NOMO-1 (cell line): ENCODE measurements around the gene EIF2S3.
"Not testable (repeated sequence)": the region's sequence is repeated elsewhere in the genome, so short reads cannot be mapped to it uniquely, and the experiment has no call there.

Source experiments
- DNase-seq, 2 experiments: peaks; one replicate each; lab custom pipeline; 2025; ENCODE audit not compliant: unreplicated experiment in 2 of 2; lab: John Stamatoyannopoulos, UW

EIF2S3 gene

DNA sequence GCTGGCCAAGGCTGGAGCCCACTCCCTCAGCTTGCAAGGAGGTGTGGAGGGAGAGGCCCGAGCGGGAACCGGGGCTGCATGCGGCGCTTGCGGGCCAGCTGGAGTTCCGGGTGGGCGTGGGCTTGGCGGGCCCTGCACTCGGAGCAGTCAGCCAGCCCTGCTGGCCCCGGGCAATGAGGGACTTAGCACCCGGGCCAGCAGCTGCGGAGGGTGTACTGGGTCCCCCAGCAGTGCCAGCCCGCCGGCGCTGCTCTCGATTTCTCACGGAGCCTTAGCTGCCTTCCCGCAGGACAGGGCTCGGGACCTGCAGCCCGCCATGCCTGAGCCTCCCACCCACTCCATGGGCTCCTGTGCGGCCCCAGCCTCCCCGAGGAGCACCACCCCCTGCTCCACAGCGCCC, 5.1 kb upstream of the EIF2S3 start:
- DNase-seq, result not testable (repeated sequence)

DNA sequence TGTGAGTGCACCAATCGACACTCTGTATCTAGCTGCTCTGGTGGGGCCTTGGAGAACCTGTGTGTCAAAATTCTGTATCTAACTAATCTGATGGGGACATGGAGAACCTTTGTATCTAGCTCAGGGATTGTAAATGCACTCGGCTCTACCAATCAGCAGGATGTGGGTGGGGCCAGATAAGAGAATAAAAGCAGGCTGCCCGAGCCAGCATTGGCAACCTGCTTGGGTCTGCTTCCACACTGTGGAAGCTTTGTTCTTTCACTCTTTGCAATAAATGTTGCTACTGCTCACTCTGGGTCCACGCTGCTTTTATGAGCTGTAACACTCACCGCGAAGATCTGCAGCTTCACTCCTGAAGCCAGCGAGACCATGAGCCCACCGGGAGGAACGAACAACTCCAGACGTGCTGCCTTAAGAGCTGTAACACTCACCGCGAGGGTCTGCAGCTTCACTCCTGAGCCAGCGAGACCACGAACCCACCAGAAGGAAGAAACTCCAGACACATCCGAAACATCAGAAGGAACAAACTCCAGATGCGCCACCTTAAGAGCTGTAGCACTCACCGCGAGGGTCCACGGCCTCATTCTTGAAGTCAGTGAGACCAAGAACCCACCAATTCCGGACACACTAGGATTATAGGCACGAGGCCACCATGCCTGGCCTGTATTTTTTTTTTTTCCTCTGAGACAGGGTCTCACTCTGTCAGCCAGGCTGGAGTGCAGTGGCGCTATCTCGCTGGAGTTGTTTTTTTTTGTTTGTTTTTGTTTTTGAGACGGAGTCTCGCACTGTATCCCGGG, 4.0 kb upstream of the EIF2S3 start:
- DNase-seq, result not testable (repeated sequence)

DNA sequence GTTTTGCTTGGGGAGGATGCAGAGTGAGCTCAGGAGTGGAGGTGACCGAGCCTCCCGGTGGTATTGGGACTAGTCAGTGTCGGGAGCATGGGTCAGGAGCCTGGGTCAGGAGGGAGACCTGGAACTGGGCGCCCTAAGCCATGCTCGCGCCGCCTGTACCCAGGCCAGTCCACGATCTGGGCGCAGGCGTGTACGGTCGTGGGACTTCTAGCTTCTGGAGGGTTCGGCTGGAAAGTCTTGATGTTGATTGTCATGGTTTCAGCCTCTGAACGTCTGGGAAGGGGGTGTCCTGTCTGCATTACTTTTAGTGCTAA, 244 bp downstream of the EIF2S3 start:
- DNase-seq, result no peak

DNA sequence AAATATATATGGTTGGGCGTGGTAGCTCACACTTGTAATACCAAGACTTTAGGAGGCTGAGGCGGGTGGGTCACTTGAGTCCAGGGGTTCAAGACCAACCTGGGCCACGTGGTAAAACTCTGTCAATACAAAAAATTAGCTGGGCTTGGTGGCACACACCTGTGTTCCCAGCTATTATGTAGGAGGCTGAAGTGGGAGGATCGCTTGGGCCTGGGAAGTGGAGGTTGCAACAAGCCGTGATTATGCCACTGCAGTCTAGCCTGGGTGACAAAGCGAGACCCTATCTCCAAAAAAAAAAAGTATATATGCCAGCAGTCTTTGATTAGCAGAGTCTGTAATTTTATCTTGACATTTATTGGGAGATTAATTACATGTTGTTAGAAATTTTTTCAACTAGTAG, 8.7 kb downstream of the EIF2S3 start:
- no peak for DNase-seq

DNA sequence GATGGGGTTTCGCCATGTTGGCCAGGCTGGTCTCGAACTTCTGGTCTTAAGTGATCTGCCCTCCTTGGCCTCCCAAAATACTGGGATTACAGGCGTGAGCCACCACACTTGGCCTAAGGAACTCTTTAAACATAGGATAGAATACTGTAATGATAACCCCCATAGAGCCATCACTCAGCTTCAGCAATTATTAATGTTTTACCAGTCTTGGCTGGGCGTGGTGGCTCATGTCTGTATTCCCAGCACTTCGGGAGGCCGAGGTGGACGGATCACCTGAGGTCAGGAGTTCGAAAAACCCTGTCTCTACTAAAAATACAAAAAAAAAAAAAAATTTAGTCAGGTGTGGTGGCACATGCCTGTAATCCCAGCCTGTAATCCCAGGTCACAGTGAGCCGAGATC, 15.1 kb downstream of the EIF2S3 start:
- no peak for DNase-seq

DNA sequence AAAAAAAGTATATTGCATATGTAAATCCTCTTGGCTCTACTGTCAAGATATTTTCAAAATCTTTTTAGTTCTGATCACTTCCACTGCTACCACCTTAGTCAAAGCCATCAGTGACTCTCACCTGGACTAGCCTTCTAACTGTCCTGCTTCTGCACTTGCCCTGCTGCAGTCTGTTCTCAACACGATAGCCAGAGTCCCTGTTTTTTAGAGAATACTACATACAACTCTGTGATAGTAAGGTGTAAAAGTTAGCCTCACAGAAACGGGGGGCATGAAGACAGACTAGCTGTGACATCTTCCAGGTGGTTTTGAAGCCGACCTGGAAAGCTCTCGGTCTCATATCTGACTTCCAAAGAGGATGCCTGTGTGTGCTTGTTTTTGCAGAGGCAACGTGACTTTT, 24.7 kb downstream of the EIF2S3 start:
- DNase-seq, result no peak

DNA sequence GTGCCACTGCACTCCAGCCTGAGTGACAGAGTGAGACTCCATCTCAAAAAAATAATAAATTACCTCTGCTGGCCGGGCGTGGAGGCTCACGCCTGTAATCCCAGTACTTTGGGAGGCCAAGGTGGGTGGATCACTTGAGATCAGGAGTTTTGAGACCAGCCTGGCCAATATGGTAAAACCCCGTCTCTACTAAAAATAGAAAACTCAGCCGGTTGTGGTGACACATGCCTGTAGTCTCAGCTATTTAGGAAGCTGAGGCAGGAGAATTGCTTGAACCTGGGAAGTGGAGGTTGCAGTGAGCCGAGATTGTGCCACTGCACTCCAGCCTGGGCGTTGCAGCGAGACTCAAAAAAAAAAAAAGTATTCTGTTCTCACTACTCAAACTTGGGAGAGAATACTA, 25.5 kb downstream of the EIF2S3 start:
- not testable (repeated sequence) for DNase-seq

DNA sequence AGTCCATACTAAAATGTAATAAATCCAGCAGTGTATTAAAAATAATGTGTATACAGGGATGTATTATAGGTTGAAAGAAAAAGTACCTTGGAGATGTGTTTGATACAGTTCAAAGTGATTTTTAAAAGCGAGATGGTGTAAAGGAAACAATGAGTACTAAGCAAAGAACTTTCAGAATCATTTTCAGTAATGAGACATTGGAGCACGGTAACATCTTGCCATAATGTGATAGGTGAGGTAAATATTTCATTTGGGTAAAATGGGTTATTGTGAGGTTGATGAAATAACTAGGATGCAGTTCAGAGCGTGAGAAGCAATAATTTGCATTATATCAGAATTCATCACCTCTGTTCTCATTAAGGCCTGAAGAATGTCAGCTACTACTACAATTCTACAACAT, 25.9 kb downstream of the EIF2S3 start:
- DNase-seq, result no peak

DNA sequence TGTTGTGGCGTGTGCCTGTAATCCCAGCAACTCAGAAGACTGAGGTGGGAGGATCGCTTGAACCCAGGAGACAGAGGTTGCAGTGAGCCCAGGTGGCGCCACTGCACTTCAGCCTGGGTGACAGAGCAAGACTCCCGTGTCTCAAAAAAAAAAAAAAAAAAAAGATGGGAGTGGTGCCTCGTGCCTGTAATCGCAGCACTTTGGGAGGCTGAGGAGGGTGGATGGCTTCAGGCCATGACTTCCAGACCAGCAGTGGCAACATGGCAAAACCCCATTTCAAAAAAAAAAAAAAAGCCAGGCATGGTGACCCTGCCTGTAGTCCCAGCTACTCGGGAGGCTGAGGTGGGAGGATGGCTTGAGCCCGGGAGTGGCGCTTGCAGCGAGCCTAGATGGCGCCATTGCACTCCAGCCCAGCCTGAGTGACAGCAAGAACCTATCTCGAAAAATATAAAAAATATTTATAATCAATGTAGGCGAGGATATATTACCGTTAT, 27.0 kb downstream of the EIF2S3 start:
- peak; percentile 29 to 39 for DNase-seq

DNA sequence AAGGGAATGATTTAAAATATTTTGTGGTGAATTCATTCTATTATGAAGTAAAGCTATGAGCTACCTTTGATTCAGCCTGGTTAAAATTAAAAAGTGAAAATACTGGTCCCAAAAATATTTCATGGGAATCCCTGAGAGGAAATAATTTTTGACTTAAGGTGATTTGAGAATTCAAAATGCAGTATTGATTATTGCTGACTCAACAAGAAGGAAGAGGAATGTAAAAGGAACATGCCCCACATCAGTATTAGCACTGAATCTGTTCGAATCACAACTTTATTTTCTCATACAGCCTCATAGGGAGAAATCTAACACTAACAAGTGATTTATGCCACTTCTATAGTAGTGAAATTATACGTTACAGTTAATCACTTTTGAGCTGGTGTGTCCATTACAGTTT, 27.7 kb downstream of the EIF2S3 start:
- DNase-seq, result no peak

DNA sequence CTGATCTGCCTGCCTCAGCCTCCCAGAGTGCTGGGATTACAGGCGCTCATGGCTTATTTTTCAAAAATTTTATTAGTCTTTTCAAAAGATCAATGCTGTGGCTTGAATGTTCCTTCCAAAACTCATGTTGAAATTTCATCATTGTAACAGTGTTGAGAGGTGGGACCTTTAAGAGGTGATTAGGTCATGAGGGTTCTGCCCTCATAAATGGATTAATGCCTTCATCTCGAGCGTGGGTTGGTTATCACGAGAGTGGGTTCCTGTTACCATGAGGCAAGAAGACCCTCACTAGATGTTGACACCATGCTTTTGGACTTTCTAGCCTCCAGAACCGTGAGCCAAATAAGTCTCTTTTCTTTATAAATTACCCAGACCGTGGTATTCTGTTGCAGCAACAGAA, 30.3 kb downstream of the EIF2S3 start:
- DNase-seq, result no peak

DNA sequence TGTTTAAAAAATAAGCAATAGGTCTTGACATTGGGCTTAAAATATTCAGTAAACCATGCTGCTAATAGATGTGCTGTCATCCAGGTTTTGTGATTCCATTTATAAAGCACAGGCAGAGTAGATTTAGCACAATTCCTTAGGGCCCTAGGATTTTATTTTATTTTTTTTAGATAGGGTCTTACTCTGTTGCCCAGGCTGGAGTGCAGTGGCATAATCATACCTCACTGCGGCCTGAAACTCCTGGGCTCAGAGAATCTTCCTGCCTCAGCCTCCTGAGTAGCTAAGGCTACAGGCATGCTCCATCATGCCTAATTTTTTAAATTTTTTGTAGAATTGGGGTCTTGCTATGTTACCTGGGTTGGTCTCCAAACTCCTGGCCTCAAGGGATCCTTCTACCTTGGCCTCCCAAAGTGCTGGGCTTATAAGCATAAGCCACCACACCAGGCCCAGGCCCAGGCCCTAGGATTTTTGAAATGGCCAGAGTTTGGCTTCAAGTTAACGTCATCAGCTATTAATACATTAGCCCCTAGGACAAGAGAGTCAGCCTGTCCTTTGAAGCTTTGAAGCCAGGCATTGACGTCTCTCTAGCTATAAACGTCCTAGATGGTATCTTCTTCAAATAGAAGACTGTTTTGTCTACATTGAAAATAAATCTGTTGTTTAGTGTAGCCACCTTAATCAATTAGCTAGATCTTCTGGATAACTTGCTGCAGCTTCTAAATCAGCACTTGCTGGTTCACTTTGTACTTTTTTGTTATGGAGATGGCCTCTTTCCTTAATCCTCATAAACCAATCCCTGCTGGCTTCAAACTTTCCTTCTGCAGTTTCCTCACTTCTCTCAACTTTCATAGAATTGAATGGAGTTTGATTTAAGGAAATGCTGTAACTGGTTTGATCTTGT, 35.8 kb downstream of the EIF2S3 start:
- no peak for DNase-seq

DNA sequence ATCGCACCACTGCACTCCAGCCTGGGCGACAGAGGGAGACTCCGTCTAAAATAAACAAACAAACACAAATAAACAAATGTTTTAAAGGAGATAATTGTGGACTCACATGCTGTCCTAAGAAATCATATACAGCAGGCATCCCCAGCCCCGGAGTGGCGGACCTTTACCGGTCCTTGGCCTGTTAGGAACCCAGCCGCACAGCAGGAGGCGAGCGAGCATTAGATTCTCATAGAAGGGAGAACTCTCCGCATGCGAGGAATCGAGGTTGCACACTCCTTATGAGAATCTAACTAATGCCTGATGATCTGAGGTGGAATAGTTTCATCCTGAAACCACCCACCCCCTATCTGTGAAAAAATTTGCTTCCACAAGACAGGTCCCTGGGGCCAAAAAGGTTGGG, 39.0 kb downstream of the EIF2S3 start:
- DNase-seq, result no peak

DNA sequence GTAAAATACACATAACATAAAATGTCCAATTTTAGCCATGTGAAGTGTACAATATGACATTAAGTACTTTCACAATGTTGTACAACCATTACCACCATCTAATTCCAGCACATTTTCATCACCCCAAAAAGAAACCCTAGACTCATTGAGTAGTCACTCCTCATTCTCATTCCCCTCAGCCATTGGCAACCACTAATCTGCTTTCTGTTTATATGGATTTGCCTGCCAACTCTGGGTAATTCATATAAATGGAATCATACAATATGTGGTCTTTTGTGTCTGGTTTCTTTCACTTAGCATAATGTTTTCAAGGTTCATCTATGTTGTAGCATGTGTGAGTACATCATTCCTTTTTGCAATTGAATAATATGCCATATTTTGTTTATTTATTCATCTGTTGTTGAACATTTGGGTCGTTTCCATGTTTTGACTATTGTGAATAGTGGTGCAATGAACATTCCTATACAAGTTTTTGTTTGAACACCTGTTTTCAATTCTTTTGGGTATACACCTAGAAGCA, 43.0 kb downstream of the EIF2S3 start:
- DNase-seq, result no peak

DNA sequence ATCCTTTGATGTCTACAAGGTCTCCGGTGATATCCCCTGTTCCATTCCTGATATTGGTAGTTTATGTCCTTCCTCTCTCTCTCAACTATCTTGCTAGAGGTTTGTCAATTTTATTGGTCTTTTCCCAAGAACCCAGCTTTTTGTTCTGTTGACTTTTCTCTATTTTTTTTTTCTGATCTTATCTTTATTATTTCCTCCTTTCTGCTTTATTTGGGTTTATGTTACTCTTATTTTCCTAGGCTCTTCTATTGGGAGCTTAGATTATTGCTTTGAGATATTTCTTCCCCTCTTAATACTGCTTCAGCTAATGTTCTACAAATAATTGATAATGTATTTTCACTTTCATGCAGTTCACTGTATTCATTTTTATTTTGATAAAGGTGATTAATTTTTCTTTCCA, 44.2 kb downstream of the EIF2S3 start:
- DNase-seq, result no peak

DNA sequence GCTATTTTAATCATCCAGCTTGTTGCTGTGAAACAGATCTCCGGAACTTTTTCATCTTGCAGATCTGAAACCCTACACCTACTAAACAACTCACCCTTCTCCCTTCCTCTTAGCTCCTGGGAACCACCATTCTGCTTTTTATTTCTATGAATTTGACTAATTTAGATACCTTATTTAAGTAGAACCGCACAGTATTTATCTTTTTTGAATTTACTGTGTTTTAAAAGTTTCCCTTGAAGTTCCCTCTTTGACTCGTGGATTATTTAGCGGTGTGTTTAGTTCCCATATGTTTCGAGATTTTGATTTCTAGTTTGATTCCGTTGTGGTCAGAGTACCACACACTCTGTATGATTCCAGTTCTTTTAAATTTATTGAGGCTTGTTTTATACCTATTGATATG, 44.6 kb downstream of the EIF2S3 start:
- no peak for DNase-seq

DNA sequence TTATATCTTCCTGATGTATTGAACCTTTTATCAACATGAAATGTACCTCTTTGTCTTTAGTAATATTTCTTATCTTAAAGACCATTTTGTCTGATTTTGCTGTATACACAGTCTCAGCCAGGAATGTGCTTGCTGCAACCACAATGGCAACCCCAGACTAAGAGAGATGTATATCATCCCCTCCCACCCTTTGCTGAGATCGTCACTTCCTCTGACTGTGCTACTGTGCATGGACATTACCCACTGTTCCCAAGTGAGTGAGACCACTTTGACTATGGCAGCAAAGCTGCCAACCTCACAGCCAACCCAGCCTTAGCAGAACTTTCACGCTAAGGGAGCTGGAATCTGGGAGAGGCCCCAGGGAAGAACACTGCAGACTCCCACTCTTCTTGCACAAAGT, 46.0 kb downstream of the EIF2S3 start:
- DNase-seq, result no peak

DNA sequence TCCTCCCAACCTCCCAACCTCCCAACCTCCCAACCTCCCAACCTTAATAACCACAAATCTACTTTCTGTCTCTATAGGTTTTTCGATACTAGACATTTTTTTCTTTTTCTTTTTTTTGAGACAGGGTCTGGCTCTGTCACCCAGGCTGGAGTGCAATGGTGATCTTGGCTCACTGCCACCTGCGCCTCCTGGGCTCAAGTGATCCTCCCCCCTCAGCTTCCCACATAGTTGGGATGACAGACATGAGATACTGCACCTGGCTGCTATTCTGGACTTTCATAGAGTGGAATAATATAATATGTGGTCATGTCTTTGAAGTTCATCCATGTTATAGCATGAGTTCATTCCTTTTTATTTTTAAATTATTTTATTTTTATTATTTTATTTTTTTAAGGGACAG, 55.3 kb downstream of the EIF2S3 start:
- DNase-seq, result no peak

DNA sequence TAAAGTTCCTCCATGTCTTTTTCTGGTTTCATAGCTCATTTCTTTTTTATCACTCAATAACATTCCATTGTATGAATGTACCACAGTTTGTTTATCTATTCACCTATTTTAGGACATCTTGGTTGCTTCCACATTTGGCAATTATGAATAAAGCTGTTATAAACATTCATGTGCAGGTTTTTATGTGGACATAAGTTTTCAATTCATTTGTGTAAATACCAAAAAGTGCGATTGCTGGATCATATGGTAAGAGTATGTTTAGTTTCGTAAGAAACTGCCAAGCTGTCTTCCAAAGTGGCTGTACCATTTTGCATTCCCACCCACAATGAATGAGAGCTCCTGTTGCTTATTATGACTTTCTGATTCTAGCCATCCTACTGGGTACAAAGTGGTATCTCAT, 58.4 kb downstream of the EIF2S3 start:
- DNase-seq, result no peak

DNA sequence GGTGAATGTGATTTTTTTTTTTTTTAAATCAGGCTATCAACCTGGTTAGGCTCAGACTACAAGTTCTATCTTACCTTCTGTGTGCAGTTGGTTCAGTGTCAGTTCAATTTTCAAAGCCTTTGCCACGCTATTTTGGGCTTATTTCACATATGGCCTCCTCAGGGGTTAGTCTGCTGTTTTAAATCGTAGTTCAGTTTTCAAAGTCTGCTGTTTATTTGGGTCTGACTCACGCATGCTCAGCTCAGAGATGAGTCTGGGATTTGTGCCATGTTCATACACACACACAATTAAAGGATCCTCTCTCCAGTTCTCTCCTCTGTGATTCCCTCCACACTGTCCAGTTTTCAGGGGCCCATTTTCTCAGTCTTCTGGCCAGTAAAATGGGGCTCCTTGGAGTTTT, 62.5 kb downstream of the EIF2S3 start:
- no peak for DNase-seq

DNA sequence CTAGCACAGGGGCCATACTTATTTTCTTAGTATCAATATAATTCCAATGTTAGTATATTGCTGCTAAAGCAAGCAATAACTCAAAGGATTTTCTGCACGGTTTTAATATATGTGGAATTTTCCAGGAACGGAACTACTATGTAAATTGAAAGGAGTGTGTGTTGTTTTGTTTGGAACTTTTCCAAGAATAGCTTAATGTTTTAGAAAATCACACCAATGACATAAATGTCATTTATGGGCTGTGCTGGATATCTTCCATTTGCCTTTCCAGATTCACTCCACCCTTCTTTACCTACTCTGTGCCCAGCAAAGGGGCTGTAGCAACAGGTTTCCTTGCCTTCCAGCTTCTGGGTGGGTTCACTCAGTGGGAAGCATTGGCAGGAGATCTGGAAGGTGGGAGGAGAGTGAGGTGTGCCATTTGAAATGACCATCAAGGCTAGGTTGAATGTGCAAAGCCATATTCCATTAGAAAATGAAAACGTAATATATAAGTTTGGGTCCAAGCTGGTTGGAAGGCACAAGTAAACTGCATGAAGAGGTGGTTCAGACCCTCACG, 69.6 kb downstream of the EIF2S3 start:
- DNase-seq, result no peak
